ENCODE measurements around the gene SSNA1.

DNA sequence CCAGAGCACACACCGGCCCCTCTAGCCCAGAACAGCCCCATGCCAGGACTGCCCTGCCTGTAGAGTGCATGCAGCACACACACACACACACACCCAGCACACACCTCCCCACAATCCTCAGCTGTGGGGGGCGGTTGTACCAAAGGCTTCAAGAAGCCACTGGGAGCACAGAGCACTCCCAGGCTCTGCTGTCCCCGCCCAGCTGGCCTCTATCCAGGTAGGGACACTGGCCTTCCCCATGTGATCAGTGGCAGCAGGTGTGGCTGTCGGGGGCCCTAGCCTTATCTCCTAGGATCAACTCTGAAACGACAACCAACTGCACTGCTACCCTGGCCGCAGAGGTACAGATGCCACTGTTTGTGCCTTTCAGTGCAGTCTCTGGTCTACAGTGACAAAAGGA is 2.1 kb upstream of the SSNA1 start:
- TF ChIP-seq, protein P1, sequence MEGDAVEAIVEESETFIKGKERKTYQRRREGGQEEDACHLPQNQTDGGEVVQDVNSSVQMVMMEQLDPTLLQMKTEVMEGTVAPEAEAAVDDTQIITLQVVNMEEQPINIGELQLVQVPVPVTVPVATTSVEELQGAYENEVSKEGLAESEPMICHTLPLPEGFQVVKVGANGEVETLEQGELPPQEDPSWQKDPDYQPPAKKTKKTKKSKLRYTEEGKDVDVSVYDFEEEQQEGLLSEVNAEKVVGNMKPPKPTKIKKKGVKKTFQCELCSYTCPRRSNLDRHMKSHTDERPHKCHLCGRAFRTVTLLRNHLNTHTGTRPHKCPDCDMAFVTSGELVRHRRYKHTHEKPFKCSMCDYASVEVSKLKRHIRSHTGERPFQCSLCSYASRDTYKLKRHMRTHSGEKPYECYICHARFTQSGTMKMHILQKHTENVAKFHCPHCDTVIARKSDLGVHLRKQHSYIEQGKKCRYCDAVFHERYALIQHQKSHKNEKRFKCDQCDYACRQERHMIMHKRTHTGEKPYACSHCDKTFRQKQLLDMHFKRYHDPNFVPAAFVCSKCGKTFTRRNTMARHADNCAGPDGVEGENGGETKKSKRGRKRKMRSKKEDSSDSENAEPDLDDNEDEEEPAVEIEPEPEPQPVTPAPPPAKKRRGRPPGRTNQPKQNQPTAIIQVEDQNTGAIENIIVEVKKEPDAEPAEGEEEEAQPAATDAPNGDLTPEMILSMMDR (IDR thresholded peaks at IDR 0.05) = no peak
- TF ChIP-seq POLR2A (IDR thresholded peaks at IDR 0.05) = no peak

Measured in lower leg skin (tissue), 3 donors.